HEK293 (cell line): Measurements from ENCODE around the gene PRDM13.

Experiments used
- GFI1B ChIP-seq: fragments of 450-650 bp; formaldehyde crosslinking; IDR thresholded peaks from 2 replicates; pipeline ENCODE4 v1.5.1; 2016; ENCODE audit warnings: missing biosample characterization, missing genetic modification characterization
- KLF8 ChIP-seq: fragments of 450-650 bp; formaldehyde crosslinking; IDR thresholded peaks from 2 replicates; pipeline ENCODE4 v1.5.1; 2016; ENCODE audit warnings: missing biosample characterization, missing genetic modification characterization
- SCRT1 ChIP-seq: fragments of 450-650 bp; formaldehyde crosslinking; IDR thresholded peaks from 2 replicates; pipeline ENCODE4 v1.5.1; 2016; ENCODE audit warnings: missing biosample characterization, missing genetic modification characterization, borderline replicate concordance
- TRIM28 ChIP-seq: IDR thresholded peaks from 2 replicates; pipeline ENCODE4 v1.6.1; 2011; ENCODE audit warnings: low read length, control low read depth, borderline replicate concordance
- ZBTB11 ChIP-seq: fragments of 450-650 bp; formaldehyde crosslinking; conservative IDR thresholded peaks from 2 replicates; pipeline ENCODE4 v1.5.1; 2016; ENCODE audit warnings: low read depth, missing biosample characterization, missing genetic modification characterization
- ZFP37 ChIP-seq: fragments of 450-650 bp; formaldehyde crosslinking; IDR thresholded peaks from 2 replicates; pipeline ENCODE4 v1.5.1; 2016; ENCODE audit warnings: missing biosample characterization, missing genetic modification characterization
- ZNF148 ChIP-seq: fragments of 450-650 bp; formaldehyde crosslinking; IDR thresholded peaks from 2 replicates; pipeline ENCODE4 v1.5.0; 2017; ENCODE audit warnings: missing biosample characterization, missing genetic modification characterization, borderline replicate concordance
- ZNF169 ChIP-seq: fragments of 450-650 bp; formaldehyde crosslinking; IDR thresholded peaks from 2 replicates; pipeline ENCODE4 v1.5.1; 2016; ENCODE audit warnings: missing biosample characterization, missing genetic modification characterization
- ZNF174 ChIP-seq: fragments of 450-650 bp; formaldehyde crosslinking; IDR thresholded peaks from 2 replicates; pipeline ENCODE4 v1.5.0; 2017; ENCODE audit warnings: missing biosample characterization, mild to moderate bottlenecking, missing genetic modification characterization
- ZNF366 ChIP-seq: fragments of 450-650 bp; formaldehyde crosslinking; conservative IDR thresholded peaks from 2 replicates; pipeline ENCODE4 v1.5.1; 2016; ENCODE audit warnings: missing biosample characterization, missing genetic modification characterization
- ZNF548 ChIP-seq: fragments of 450-650 bp; formaldehyde crosslinking; IDR thresholded peaks from 2 replicates; pipeline ENCODE4 v1.5.1; 2016; ENCODE audit warnings: missing biosample characterization, missing genetic modification characterization
- ZNF596 ChIP-seq: fragments of 450-650 bp; IDR thresholded peaks from 2 replicates; pipeline ENCODE4 v1.5.0; 2018; ENCODE audit warnings: missing biosample characterization, mild to moderate bottlenecking, missing genetic modification characterization, moderate library complexity
- ZNF623 ChIP-seq: fragments of 450-650 bp; formaldehyde crosslinking; IDR thresholded peaks from 2 replicates; pipeline ENCODE4 v1.5.1; 2016; ENCODE audit warnings: missing biosample characterization, missing genetic modification characterization
- ZNF629 ChIP-seq: fragments of 450-650 bp; formaldehyde crosslinking; IDR thresholded peaks from 2 replicates; pipeline ENCODE4 v1.5.1; 2017; ENCODE audit warnings: missing biosample characterization, missing genetic modification characterization
- ZNF639 ChIP-seq: fragments of 450-650 bp; formaldehyde crosslinking; IDR thresholded peaks from 2 replicates; pipeline ENCODE4 v1.5.1; 2016; ENCODE audit warnings: missing biosample characterization, missing genetic modification characterization
- ZNF654 ChIP-seq: fragments of 450-650 bp; formaldehyde crosslinking; IDR thresholded peaks from 2 replicates; pipeline ENCODE4 v1.5.1; 2016; ENCODE audit warnings: low read depth, missing biosample characterization, missing genetic modification characterization
- ZNF660 ChIP-seq: fragments of 450-650 bp; IDR thresholded peaks from 2 replicates; pipeline ENCODE4 v1.5.1; 2018; ENCODE audit warnings: missing biosample characterization, mild to moderate bottlenecking, missing genetic modification characterization
- ZNF768 ChIP-seq: fragments of 450-650 bp; formaldehyde crosslinking; IDR thresholded peaks from 2 replicates; pipeline ENCODE4 v1.5.1; 2018; ENCODE audit warnings: missing biosample characterization, mild to moderate bottlenecking, missing genetic modification characterization
- ZSCAN16 ChIP-seq: fragments of 450-650 bp; formaldehyde crosslinking; IDR thresholded peaks from 2 replicates; pipeline ENCODE4 v1.5.1; 2016; ENCODE audit warnings: missing biosample characterization, missing genetic modification characterization
- TF ChIP-seq, protein P1 (sequence below): fragments of 450-650 bp; formaldehyde crosslinking; IDR thresholded peaks from 2 replicates; pipeline ENCODE4 v1.5.1; 2016; ENCODE audit warnings: missing biosample characterization, missing genetic modification characterization, low read depth
- TF ChIP-seq, protein P2 (sequence below): fragments of 450-650 bp; formaldehyde crosslinking; IDR thresholded peaks from 2 replicates; pipeline ENCODE4 v1.5.1; 2016; ENCODE audit warnings: missing biosample characterization, missing genetic modification characterization
- TF ChIP-seq, protein P3 (sequence below): fragments of 450-650 bp; formaldehyde crosslinking; IDR thresholded peaks from 2 replicates; pipeline ENCODE4 v1.5.1; 2017; ENCODE audit warnings: missing biosample characterization, missing genetic modification characterization
- TF ChIP-seq, protein P4 (sequence below): fragments of 450-650 bp; formaldehyde crosslinking; IDR thresholded peaks from 2 replicates; pipeline ENCODE4 v1.5.1; 2016; ENCODE audit warnings: missing biosample characterization, missing genetic modification characterization

Gene PRDM13

GRCh38 chr6:99568103-99568933 lies 38.3 kb upstream of the PRDM13 start, which contains the start of gene CCNC (continued):
- TF ChIP-seq ZNF654 (no peak), ZNF548 (tag by site-specific recombination) (no peak), ZFP37 (tag by site-specific recombination) (peak; percentile 94), ZSCAN16 (no peak), ZNF768 (tag by site-specific recombination) (no peak), ZNF596 (no peak), ZNF629 (peak; percentile 83), KLF8 (tag by site-specific recombination) (peak; percentile 93), ZNF169 (tag by site-specific recombination) (no peak), ZNF660 (peak; percentile 99), TRIM28 (peak; percentile 85; the same call in 1 of the 2 replicates), ZNF639 (tag by site-specific recombination) (peak; percentile 90), SCRT1 (no peak), ZNF366 (tag by site-specific recombination) (peak; percentile 35; the same call in 1 of the 2 replicates), ZBTB11 (peak; percentile 99), ZNF623 (tag by site-specific recombination) (no peak), ZNF174 (tag by site-specific recombination) (no peak), GFI1B (tag by site-specific recombination) (peak; percentile 98), ZNF148 (no peak)
- TF ChIP-seq, protein P1, sequence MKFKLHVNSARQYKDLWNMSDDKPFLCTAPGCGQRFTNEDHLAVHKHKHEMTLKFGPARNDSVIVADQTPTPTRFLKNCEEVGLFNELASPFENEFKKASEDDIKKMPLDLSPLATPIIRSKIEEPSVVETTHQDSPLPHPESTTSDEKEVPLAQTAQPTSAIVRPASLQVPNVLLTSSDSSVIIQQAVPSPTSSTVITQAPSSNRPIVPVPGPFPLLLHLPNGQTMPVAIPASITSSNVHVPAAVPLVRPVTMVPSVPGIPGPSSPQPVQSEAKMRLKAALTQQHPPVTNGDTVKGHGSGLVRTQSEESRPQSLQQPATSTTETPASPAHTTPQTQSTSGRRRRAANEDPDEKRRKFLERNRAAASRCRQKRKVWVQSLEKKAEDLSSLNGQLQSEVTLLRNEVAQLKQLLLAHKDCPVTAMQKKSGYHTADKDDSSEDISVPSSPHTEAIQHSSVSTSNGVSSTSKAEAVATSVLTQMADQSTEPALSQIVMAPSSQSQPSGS (tag by site-specific recombination): no peak
- TF ChIP-seq, protein P2, sequence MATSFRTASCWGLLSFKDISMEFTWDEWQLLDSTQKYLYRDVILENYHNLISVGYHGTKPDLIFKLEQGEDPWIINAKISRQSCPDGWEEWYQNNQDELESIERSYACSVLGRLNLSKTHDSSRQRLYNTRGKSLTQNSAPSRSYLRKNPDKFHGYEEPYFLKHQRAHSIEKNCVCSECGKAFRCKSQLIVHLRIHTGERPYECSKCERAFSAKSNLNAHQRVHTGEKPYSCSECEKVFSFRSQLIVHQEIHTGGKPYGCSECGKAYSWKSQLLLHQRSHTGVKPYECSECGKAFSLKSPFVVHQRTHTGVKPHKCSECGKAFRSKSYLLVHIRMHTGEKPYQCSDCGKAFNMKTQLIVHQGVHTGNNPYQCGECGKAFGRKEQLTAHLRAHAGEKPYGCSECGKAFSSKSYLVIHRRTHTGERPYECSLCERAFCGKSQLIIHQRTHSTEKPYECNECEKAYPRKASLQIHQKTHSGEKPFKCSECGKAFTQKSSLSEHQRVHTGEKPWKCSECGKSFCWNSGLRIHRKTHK: no peak
- TF ChIP-seq, protein P3, sequence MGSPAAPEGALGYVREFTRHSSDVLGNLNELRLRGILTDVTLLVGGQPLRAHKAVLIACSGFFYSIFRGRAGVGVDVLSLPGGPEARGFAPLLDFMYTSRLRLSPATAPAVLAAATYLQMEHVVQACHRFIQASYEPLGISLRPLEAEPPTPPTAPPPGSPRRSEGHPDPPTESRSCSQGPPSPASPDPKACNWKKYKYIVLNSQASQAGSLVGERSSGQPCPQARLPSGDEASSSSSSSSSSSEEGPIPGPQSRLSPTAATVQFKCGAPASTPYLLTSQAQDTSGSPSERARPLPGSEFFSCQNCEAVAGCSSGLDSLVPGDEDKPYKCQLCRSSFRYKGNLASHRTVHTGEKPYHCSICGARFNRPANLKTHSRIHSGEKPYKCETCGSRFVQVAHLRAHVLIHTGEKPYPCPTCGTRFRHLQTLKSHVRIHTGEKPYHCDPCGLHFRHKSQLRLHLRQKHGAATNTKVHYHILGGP (tag by site-specific recombination): no peak
- TF ChIP-seq, protein P4, sequence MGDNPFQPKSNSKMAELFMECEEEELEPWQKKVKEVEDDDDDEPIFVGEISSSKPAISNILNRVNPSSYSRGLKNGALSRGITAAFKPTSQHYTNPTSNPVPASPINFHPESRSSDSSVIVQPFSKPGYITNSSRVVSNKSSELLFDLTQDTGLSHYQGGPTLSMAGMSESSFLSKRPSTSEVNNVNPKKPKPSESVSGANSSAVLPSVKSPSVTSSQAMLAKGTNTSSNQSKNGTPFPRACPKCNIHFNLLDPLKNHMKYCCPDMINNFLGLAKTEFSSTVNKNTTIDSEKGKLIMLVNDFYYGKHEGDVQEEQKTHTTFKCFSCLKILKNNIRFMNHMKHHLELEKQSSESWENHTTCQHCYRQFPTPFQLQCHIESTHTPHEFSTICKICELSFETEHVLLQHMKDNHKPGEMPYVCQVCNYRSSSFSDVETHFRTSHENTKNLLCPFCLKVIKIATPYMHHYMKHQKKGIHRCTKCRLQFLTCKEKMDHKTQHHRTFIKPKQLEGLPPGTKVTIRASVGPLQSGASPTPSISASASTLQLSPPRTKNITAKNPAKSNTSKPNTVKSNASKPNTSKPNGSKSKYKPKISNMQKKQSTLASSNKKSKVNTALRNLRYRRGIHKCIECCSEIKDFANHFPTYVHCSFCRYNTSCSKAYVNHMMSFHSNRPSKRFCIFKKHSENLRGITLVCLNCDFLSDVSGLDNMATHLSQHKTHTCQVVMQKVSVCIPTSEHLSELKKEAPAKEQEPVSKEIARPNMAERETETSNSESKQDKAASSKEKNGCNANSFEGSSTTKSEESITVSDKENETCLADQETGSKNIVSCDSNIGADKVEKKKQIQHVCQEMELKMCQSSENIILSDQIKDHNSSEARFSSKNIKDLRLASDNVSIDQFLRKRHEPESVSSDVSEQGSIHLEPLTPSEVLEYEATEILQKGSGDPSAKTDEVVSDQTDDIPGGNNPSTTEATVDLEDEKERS (tag by site-specific recombination): 0 out of 2 replicates have a peak, but pooled peaks have one; percentile 27
